GM12892 (cell line): ENCODE data around the gene GRAMD4.

ENCODE experiments used
- POLR2A ChIP-seq: IDR thresholded peaks from 2 replicates; pipeline ENCODE4 v1.6.1; 2011; ENCODE audit warnings: low read depth, low read length, control low read depth
- POLR2AphosphoS5 ChIP-seq: IDR thresholded peaks from 2 replicates; pipeline ENCODE4 v1.6.1; 2011; ENCODE audit warnings: low read depth, low read length, control low read depth

DNA sequence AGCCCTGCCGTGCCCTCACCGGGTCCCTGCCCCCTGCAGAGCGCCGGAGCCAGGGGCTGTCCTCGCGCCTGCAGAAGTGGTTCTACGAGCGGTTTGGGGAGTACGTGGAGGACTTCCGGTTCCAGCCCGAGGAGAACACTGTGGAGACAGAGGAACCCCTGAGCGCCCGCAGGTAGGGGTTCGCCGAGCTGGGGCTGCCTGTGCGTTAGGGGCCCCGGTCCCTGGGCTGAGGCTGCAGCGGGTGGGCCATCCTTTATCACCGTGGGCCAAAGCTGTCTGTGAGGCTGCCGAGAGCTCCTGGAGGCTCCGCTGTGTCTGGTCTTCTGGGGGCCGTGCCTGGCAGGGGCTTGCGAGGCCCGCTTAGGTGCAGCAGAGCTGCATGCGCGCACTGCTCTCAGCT, 42.8 kb downstream of the GRAMD4 start:
- TF ChIP-seq POLR2A, result no peak
- no peak for TF ChIP-seq POLR2AphosphoS5
